OCI-LY3 (cell line): Measurements from ENCODE around the gene GJB6.

ENCODE experiments used
- EZH2phosphoT487 ChIP-seq: fragments of 200-600 bp; shearing (Covaris generic); IDR thresholded peaks from 2 replicates; pipeline ENCODE4 v1.6.1; 2018; ENCODE audit warnings: antibody characterized with exemption, mixed run types, low read depth
- TF ChIP-seq, protein P1 (sequence below): fragments of 200-600, 300-600 bp; sonication (generic); IDR thresholded peaks from 2 replicates; pipeline ENCODE4 v1.5.1; 2014; ENCODE audit warnings: antibody characterized with exemption, low read length, low read depth

- TF ChIP-seq, protein P1, sequence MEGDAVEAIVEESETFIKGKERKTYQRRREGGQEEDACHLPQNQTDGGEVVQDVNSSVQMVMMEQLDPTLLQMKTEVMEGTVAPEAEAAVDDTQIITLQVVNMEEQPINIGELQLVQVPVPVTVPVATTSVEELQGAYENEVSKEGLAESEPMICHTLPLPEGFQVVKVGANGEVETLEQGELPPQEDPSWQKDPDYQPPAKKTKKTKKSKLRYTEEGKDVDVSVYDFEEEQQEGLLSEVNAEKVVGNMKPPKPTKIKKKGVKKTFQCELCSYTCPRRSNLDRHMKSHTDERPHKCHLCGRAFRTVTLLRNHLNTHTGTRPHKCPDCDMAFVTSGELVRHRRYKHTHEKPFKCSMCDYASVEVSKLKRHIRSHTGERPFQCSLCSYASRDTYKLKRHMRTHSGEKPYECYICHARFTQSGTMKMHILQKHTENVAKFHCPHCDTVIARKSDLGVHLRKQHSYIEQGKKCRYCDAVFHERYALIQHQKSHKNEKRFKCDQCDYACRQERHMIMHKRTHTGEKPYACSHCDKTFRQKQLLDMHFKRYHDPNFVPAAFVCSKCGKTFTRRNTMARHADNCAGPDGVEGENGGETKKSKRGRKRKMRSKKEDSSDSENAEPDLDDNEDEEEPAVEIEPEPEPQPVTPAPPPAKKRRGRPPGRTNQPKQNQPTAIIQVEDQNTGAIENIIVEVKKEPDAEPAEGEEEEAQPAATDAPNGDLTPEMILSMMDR, result no peak
- no peak for TF ChIP-seq EZH2phosphoT487
Observed at GRCh38 chr13:20174656-20175405, 57.3 kb downstream of the GJB6 start.
